ENCODE measurements around the gene GRB14. TPM values are rescaled to one million over a fixed set of nuclear protein-coding genes. Genes with fewer than 3 reads are reported as not detected.
"Not testable (repeated sequence)": the region's sequence is repeated elsewhere in the genome, so short reads cannot be mapped to it uniquely, and the experiment has no call there.

The GRB14 gene
- total RNA-seq, 1 experiment from 2014 or later, result 0.34 TPM

GRCh38 chr2:164560181-164560792, 61.0 kb downstream of the GRB14 start:
- peak; percentile 35 for DNase-seq (ENCODE audit: low read depth)

GRCh38 chr2:164558450-164558849, 62.8 kb downstream of the GRB14 start:
- DNase-seq (ENCODE audit: low read depth), result peak; percentile 3

- DNase-seq (ENCODE audit: low read depth), result no peak
Observed at GRCh38 chr2:164554487-164554886, 66.8 kb downstream of the GRB14 start.

- DNase-seq (ENCODE audit: low read depth), result no peak
Observed at GRCh38 chr2:164551519-164551918, 69.8 kb downstream of the GRB14 start.

GRCh38 chr2:164549705-164550104, 71.6 kb downstream of the GRB14 start:
- not testable (repeated sequence) for DNase-seq (ENCODE audit: low read depth)

- no peak for DNase-seq (ENCODE audit: low read depth)
Observed at GRCh38 chr2:164545484-164545883, 75.8 kb downstream of the GRB14 start.

- peak; percentile 78 for DNase-seq (ENCODE audit: low read depth)
Observed at GRCh38 chr2:164542581-164543021, 78.7 kb downstream of the GRB14 start.

GRCh38 chr2:164538240-164538866, 82.9 kb downstream of the GRB14 start:
- DNase-seq (ENCODE audit: low read depth), result peak; percentile 57

- DNase-seq (ENCODE audit: low read depth), result no peak
Observed at GRCh38 chr2:164535280-164536025, 85.8 kb downstream of the GRB14 start.

- no peak for DNase-seq (ENCODE audit: low read depth)
Observed at GRCh38 chr2:164530464-164530863, 90.8 kb downstream of the GRB14 start.

- DNase-seq (ENCODE audit: low read depth), result peak; percentile 97
Observed at GRCh38 chr2:164523726-164524125, 97.6 kb downstream of the GRB14 start.

GRCh38 chr2:164523009-164523408, 98.3 kb downstream of the GRB14 start:
- DNase-seq (ENCODE audit: low read depth), result peak; percentile 82

GRCh38 chr2:164522561-164522981, 98.7 kb downstream of the GRB14 start:
- DNase-seq (ENCODE audit: low read depth), result peak; percentile 19

- DNase-seq (ENCODE audit: low read depth), result peak; percentile 9
Observed at GRCh38 chr2:164515734-164516133, 105.5 kb downstream of the GRB14 start.

GRCh38 chr2:164515030-164515429, 106.3 kb downstream of the GRB14 start:
- no peak for DNase-seq (ENCODE audit: low read depth)

GRCh38 chr2:164514491-164514890, 106.8 kb downstream of the GRB14 start:
- DNase-seq (ENCODE audit: low read depth), result peak; percentile 53

GRCh38 chr2:164512871-164513270, 108.4 kb downstream of the GRB14 start:
- DNase-seq (ENCODE audit: low read depth), result no peak

- peak; percentile 11 for DNase-seq (ENCODE audit: low read depth)
Observed at GRCh38 chr2:164511738-164512137, 109.5 kb downstream of the GRB14 start.

- peak; percentile 5 for DNase-seq (ENCODE audit: low read depth)
Observed at GRCh38 chr2:164510895-164511294, 110.4 kb downstream of the GRB14 start.

- no peak for DNase-seq (ENCODE audit: low read depth)
Observed at GRCh38 chr2:164509137-164509877, 112.0 kb downstream of the GRB14 start.

- peak; percentile 21 for DNase-seq (ENCODE audit: low read depth)
Observed at GRCh38 chr2:164504253-164504652, 117.0 kb downstream of the GRB14 start.

- DNase-seq (ENCODE audit: low read depth), result no peak
Observed at GRCh38 chr2:164498836-164499235, 122.4 kb downstream of the GRB14 start.

All from LHCN-M2 (cell line).